Erythroblast (primary cell): ENCODE results near the gene RAD54L.

Source experiments
- GATA1 ChIP-seq: IDR thresholded peaks from 2 replicates; pipeline ENCODE4 v1.6.1; 2011; ENCODE audit warnings: low read depth, mild to moderate bottlenecking, control low read depth, low read length, moderate library complexity
- POLR2A ChIP-seq: IDR thresholded peaks from 2 replicates; pipeline ENCODE4 v1.6.1; 2011; ENCODE audit warnings: mild to moderate bottlenecking, low read length

DNA sequence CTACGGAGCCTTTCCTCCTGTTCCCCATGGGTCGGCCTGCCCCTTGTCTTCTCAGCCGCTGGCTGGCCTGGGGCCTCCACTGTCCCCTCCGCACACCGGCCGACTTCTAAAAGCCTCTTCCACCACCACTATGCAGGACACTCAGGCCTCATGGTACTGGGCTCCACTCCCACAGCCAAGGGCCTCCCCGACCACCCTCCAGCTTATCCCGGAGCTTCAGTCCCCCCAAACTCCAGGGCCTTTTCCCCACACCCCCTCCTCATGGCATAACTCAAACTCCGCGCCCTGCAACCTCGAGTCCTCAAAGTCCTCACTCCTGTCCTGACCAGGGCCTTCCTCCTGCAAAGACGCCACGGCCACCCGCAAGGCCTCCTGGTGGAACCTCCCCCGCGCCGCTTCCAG, 53.8 kb downstream of the RAD54L start:
- TF ChIP-seq POLR2A (no peak), GATA1 (no peak)
